Measurements from ENCODE around the gene LPP.

DNA sequence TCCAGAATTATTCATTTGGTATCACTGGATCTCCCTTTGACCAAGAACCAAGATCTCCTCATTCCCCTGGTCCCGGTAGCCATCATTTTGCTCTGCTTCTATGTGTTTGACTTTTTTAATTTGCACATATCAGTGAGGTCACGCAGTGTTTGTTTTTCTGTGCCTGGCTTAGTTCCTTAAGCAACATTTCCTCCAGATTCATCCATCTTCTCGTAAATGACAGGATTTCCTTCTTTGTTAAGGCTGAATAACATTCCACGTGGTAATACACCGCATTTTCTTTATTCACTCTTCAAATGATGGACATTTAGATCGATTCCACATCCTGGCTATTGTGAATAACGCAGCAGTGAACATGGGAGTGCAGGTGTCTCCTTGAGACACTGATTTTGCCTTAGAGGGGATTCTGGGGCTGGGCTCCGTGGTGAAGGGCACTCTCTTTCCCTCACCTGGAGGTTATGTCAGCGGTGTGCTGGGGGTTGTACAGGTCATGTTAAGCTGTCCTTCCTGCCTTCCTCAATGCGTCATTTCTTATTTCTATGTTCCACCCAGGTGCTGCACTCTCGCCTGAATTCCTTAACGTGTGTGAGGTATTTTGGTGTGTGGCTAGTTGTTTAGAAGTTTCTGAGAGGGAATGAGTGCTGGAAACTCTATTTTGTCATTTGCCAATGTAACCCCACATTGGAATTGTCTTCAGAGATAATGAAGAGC lies 212.2 kb downstream of the LPP start:
- TF ChIP-seq HDGF (IDR thresholded peaks at IDR 0.05), result no peak
- TF ChIP-seq, protein P1, sequence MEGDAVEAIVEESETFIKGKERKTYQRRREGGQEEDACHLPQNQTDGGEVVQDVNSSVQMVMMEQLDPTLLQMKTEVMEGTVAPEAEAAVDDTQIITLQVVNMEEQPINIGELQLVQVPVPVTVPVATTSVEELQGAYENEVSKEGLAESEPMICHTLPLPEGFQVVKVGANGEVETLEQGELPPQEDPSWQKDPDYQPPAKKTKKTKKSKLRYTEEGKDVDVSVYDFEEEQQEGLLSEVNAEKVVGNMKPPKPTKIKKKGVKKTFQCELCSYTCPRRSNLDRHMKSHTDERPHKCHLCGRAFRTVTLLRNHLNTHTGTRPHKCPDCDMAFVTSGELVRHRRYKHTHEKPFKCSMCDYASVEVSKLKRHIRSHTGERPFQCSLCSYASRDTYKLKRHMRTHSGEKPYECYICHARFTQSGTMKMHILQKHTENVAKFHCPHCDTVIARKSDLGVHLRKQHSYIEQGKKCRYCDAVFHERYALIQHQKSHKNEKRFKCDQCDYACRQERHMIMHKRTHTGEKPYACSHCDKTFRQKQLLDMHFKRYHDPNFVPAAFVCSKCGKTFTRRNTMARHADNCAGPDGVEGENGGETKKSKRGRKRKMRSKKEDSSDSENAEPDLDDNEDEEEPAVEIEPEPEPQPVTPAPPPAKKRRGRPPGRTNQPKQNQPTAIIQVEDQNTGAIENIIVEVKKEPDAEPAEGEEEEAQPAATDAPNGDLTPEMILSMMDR (IDR thresholded peaks at IDR 0.05 in 2 of 3, conservative IDR thresholded peaks at IDR 0.05 in 1 of 3; ENCODE audit: control insufficient read depth in 2 of 3, extremely low read depth in 1 of 3, insufficient read depth in 1 of 3, low read depth in 3 of 3, low read length in 3 of 3), result no peak

Measured in GM12878 (cell line).